Breast epithelium (tissue), 4 donors: ENCODE data around the gene KIAA0825. TPM values are rescaled to one million over a fixed set of nuclear protein-coding genes. Genes with fewer than 3 reads are reported as not detected.

Experiments
- DNase-seq, 2 donors: peaks; one replicate each; pipeline ENCODE4 v3.0.0-alpha.2; 2019; ENCODE audit warnings: low spot score in 2 of 2
- H3K27ac ChIP-seq, 2 donors: fragments of 200-600 bp; sonication (generic) in 1 of 2; one replicate each; pipeline ENCODE4 v1.5.1; 2016 to 2019; ENCODE audit warnings: mild to moderate bottlenecking in 1 of 2
- H3K27me3 ChIP-seq, 2 donors: fragments of 200-600 bp; sonication (generic) in 1 of 2; one replicate each; pipeline versions ENCODE4 v1.5.1 to v1.6.0; 2017 to 2019; ENCODE audit warnings: control low read depth in 1 of 2, mild to moderate bottlenecking in 1 of 2
- H3K36me3 ChIP-seq: fragments of 200-600 bp; one replicate; pipeline ENCODE4 v1.5.1; 2019
- H3K4me1 ChIP-seq, 2 donors: fragments of 200-600 bp; sonication (generic); one replicate each; pipeline ENCODE4 v1.5.1; 2016 to 2019; ENCODE audit warnings: control low read depth in 1 of 2
- H3K4me3 ChIP-seq, 3 donors: fragments of 200-600 bp; sonication (generic); 1 replicate in 2 of 3; 2 replicates in 1 of 3; pipeline ENCODE4 v1.5.1; 2016 to 2019; ENCODE audit warnings: mild to moderate bottlenecking in 3 of 3, moderate library complexity in 2 of 3
- H3K9me3 ChIP-seq, 2 donors: fragments of 200-600 bp; sonication (generic) in 1 of 2; one replicate each; pipeline ENCODE4 v1.5.1; 2016 to 2019; ENCODE audit warnings: control low read depth in 1 of 2
- POLR2A ChIP-seq: fragments of 450-650 bp; IDR thresholded peaks from one replicate; pipeline ENCODE4 v1.6.1; 2016; ENCODE audit warnings: antibody characterized with exemption, mild to moderate bottlenecking, moderate library complexity
- POLR2AphosphoS5 ChIP-seq, 3 donors: sonication (generic); formaldehyde crosslinking; IDR thresholded peaks; one replicate each; pipeline ENCODE4 v1.6.1; 2017; ENCODE audit warnings: antibody characterized with exemption in 3 of 3
- intact Hi-C: fragments of 100-400 bp; cut with DNase I; formaldehyde crosslinking; loops from one replicate; pipeline ENCODE4 v1.15.1; 2023; ENCODE audit warnings: low total_unique reads
- total RNA-seq, 3 donors: library from RNA; depleted of rRNA; stranded (reverse); fragments of >200 nt; gene quantifications; one replicate each; pipeline ENCODE4 v1.1.0, GENCODE V29; 2016
- TF ChIP-seq, protein P1 (sequence below), 3 donors: fragments of 450-650 bp; IDR thresholded peaks; one replicate each; pipeline ENCODE4 v1.5.1; 2016 to 2017; ENCODE audit warnings: antibody characterized with exemption in 3 of 3, mild to moderate bottlenecking in 3 of 3, moderate library complexity in 3 of 3

Gene KIAA0825
- total RNA-seq, 3 donors from 2014 or later = 5.9 to 15.5 (median 7.9) TPM

DNA sequence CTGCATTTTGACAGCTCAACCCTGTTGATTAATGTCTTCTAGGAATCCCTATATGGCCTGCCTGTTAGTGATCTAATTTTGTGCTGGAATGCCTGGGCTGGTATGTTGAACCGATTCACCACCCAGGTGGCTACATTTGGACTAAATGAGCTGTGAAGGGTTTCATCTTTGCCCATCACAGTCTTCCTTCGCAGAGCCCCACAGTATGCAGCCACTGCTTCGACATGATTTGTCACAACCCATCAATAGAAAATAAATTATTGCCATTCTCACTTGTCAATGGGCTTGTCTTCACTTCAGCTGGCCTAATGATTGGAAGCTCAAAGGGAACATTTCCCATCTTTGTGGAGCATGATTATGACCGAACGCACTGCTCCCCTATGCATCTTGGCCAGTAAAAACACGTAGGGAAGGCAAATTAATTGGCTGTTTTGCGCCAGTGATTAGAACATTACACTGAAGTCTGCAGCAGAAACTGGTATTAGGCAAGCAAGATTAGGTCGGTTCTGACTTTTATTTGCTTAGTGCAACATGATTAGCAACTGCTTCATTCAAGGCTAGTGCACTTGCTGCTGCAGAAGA is 408.5 kb downstream of the KIAA0825 start:
- intact Hi-C loops = no loop called here
- Histone ChIP-seq H3K4me1 (no peaks in the 10 kb centered on the region), H3K27me3 (no peaks in the 10 kb centered on the region), H3K9me3 (no peaks in the 10 kb centered on the region), H3K4me3 (no peak overlapping the region), H3K36me3 (no peaks in the 10 kb centered on the region), H3K27ac (no peak overlapping the region)
- DNase-seq = no peak
- TF ChIP-seq POLR2AphosphoS5 (IDR thresholded peaks at IDR 0.05) (no peak), POLR2A (no peak)
- TF ChIP-seq, protein P1, sequence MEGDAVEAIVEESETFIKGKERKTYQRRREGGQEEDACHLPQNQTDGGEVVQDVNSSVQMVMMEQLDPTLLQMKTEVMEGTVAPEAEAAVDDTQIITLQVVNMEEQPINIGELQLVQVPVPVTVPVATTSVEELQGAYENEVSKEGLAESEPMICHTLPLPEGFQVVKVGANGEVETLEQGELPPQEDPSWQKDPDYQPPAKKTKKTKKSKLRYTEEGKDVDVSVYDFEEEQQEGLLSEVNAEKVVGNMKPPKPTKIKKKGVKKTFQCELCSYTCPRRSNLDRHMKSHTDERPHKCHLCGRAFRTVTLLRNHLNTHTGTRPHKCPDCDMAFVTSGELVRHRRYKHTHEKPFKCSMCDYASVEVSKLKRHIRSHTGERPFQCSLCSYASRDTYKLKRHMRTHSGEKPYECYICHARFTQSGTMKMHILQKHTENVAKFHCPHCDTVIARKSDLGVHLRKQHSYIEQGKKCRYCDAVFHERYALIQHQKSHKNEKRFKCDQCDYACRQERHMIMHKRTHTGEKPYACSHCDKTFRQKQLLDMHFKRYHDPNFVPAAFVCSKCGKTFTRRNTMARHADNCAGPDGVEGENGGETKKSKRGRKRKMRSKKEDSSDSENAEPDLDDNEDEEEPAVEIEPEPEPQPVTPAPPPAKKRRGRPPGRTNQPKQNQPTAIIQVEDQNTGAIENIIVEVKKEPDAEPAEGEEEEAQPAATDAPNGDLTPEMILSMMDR (IDR thresholded peaks at IDR 0.05) = no peak

DNA sequence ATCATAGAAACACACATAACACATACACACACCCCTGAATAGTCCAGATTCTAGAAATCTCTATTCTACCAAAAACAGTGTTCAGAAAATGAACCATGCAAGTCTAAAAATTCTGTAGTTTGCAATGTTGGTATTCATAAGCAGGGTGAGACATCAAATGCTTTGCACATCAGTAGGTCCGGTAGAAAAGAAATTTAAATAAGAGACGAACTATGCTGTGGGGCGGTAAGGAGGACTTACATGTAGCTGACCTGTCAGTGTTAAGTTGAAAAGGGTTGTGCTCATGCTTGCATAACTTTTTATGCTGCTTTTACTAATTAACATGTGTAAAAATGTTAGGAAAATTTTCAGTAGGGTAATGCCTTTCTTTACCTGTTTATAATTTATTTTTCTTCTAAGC is 409.1 kb downstream of the KIAA0825 start:
- Histone ChIP-seq H3K4me1 (no peaks in the 10 kb centered on the region), H3K9me3 (no peaks in the 10 kb centered on the region), H3K27me3 (no peaks in the 10 kb centered on the region), H3K27ac (no peak overlapping the region), H3K36me3 (no peaks in the 10 kb centered on the region), H3K4me3 (no peak overlapping the region)
- TF ChIP-seq POLR2A (no peak), POLR2AphosphoS5 (IDR thresholded peaks at IDR 0.05) (no peak)
- TF ChIP-seq, protein P1 (IDR thresholded peaks at IDR 0.05) = no peak
- no peak for DNase-seq
- intact Hi-C loops = no loop called here

DNA sequence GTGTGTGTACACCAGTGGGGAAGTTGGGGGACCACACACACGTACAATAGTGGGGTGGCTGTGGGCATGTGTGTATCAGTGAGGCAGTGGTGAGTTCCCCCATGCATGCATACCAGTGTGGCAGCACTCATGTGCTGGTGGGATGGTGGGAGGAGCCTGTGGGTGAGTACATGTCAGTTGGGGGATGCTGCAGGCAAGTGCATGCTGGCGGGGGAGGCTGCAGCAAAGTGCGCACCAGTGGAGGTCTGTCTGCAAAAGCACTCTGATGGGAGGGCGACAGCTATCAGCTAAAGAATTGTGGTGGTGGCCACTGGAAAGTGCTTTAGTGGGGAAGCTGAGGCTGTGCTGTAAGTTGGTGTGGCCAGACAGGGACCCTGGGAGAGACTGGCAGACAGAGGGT is 418.8 kb downstream of the KIAA0825 start:
- no peaks in the 10 kb centered on the region for H3K9me3 ChIP-seq
- DNase-seq = no peak
- H3K36me3 ChIP-seq = no peaks in the 10 kb centered on the region
- no peaks in the 10 kb centered on the region for H3K27me3 ChIP-seq
- no peak overlapping the region for H3K27ac ChIP-seq
- H3K4me1 ChIP-seq = no peaks in the 10 kb centered on the region
- TF ChIP-seq POLR2AphosphoS5 (IDR thresholded peaks at IDR 0.05) (no peak), POLR2A (no peak)
- TF ChIP-seq, protein P1 (IDR thresholded peaks at IDR 0.05) = no peak
- intact Hi-C loops = no loop called here
- no peak overlapping the region for H3K4me3 ChIP-seq

DNA sequence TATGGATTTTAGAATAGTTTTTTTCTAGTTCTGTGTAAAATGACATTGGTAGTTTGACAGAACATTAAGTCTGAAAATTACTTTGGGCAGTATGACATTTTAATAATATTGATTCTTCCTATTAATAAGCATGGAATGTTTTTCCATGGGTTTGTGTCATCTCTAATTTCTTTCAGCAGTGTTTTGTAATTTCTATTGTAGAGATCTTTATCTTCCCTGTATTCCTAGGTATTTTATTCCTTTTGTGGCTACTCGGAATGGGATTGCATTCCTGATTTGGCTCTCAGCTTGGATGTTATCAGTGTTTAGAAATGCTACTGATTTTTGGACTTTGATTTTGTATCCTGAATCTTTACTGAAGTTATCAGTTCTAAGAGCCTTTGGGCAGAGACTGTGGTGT is 420.4 kb downstream of the KIAA0825 start:
- no peaks in the 10 kb centered on the region for H3K27me3 ChIP-seq
- no peaks in the 10 kb centered on the region for H3K9me3 ChIP-seq
- no peak for DNase-seq
- intact Hi-C loops = no loop called here
- H3K27ac ChIP-seq = no peak overlapping the region
- TF ChIP-seq POLR2AphosphoS5 (IDR thresholded peaks at IDR 0.05) (no peak), POLR2A (no peak)
- TF ChIP-seq, protein P1 (IDR thresholded peaks at IDR 0.05) = no peak
- H3K4me1 ChIP-seq = no peaks in the 10 kb centered on the region
- H3K36me3 ChIP-seq = no peaks in the 10 kb centered on the region
- no peak overlapping the region for H3K4me3 ChIP-seq

DNA sequence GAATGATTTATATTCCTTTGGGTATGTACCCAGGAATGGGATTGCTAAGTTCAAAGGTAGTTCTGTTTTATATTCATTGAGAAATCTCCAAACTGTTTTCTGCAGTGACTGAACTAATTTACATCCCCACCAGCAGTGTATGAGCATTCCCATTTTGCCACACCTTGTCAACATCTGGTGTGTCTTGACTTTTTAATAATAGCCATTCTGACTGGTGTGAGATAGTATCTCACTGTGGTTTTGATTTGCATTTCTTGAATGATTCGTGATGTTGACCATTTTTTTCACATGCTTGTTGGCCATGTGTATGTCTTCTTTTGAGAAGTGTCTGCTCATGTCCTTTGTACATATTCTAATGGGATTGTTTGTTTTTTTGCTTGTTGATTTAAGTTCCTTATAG is 421.5 kb downstream of the KIAA0825 start:
- DNase-seq = no peak
- intact Hi-C loops = no loop called here
- no peak overlapping the region for H3K27ac ChIP-seq
- H3K9me3 ChIP-seq = no peaks in the 10 kb centered on the region
- H3K36me3 ChIP-seq = no peaks in the 10 kb centered on the region
- H3K4me3 ChIP-seq = no peak overlapping the region
- TF ChIP-seq POLR2A = no peak
- no peak for TF ChIP-seq POLR2AphosphoS5 (IDR thresholded peaks at IDR 0.05)
- TF ChIP-seq, protein P1 (IDR thresholded peaks at IDR 0.05) = no peak
- H3K27me3 ChIP-seq = no peaks in the 10 kb centered on the region
- H3K4me1 ChIP-seq = no peaks in the 10 kb centered on the region
